Gastroesophageal sphincter (tissue), 3 donors: ENCODE measurements around the gene SFMBT2.

Experiments used
- CTCF ChIP-seq, 4 experiments: fragments of 200-600 bp in 2 of 4; fragments of 450-650 bp in 2 of 4; sonication (generic) in 1 of 4; IDR thresholded peaks; one replicate each; pipeline ENCODE4 v1.5.1; 2017 to 2019; ENCODE audit warnings: antibody characterized with exemption in 4 of 4, mild to moderate bottlenecking in 2 of 4, moderate library complexity in 2 of 4
- POLR2A ChIP-seq, 2 donors: fragments of 450-650 bp; IDR thresholded peaks; one replicate each; pipeline ENCODE4 v1.6.1; 2017; ENCODE audit warnings: antibody characterized with exemption in 2 of 2, mild to moderate bottlenecking in 2 of 2, moderate library complexity in 1 of 2
- POLR2AphosphoS5 ChIP-seq: sonication (generic); formaldehyde crosslinking; IDR thresholded peaks from one replicate; pipeline ENCODE4 v1.6.1; 2017; ENCODE audit warnings: antibody characterized with exemption

- no peak for TF ChIP-seq POLR2AphosphoS5
- TF ChIP-seq CTCF (IDR thresholded peaks at IDR 0.05) = no peak
- no peak for TF ChIP-seq POLR2A (IDR thresholded peaks at IDR 0.05)
Observed at GRCh38 chr10:7233259-7233991, 177.4 kb downstream of the SFMBT2 start.
